Pons (tissue), 1 donor: Measurements from ENCODE around the gene LRRFIP1.

ENCODE experiments used
- DNase-seq: peaks from one replicate; pipeline ENCODE4 v3.0.0-alpha.2; 2016; ENCODE audit warnings: low spot score

LRRFIP1 gene

GRCh38 chr2:237616734-237617586, 10.4 kb upstream of the LRRFIP1 start:
- no peak for DNase-seq

- no peak for DNase-seq
Observed at GRCh38 chr2:237617587-237617982, 9.8 kb upstream of the LRRFIP1 start.

DNA sequence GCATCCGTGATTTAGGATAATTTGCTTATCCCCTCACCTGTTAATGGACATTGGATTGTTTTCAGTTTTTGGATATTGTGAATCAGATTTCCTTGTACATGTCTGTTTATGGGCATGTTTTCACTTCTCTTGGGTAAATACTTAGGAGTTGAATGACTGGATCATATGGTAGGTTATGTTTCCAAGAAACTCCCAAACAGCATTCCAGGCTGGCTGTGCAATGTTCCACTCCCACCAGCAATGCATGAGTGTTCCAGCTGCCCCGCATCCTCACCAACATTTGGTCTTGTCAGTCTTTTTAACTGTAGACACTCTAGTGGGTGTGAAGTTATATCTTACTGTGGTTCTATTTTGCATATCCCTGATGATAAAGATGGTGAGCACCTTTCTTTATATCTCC, 8.9 kb upstream of the LRRFIP1 start:
- no peak for DNase-seq

DNA sequence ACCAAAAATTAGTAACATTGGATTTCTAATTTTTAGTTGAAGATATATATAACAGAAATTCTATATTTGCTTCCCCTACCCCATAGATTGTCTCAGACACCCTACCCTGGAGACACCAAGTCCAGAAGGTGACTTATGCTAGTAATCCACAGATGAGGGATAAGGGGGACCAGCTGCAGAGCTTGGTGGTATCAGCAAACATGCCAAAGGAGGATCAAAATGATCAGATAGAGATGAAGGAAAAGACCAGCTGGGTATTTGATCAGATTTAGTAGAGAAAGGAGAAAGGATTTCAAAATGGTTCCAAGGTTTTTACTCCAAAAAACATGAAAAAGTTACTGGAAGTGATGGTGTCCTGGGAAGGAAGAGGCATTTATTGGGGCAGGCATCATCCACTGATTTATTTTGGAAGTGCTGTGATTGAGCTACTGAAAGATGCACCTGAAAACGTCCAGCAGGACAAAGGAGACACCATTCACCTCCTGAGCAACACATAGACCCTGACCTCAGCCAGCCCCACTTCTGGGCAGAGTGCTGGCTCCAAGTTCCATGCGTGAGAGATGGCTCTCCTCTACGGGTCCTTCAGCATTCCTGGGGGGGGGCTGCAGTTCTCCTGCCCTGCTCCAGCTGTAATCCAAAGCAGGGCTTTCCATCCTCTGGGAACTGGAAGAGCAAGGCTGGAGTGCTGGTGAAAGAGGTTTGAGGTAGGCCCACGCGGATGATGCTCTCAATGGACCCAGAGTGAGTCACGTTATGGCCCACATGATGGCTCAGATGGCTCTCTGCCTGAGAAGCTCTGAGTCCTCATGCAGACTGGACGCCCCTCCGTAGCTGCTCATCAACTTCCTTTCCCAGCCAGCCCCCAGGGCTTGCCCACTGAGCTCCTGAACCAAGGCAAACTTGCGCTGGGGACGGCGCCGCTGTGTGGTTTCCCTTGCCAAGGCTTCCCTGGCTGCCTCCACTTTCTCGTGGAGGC, 3.7 kb upstream of the LRRFIP1 start:
- no peak for DNase-seq

DNA sequence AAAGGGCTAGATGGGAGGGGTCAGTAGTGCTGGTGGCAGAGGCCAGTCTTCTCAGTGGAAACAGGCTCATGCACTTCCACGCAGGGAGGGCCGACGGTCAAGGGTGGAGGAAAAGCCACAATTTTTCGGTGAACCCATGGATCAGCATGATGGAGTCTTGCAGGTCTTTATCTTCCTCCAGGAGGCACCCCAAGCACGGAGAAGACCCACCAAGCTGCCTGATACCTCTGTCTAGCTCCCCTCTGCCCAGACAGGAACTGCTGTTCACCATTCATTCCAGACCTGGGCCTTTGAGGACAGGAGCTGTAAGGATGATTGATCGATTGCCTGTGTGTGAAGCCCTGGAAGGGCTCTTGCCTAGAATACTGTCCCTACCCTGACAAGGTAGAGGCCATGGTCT, 2.8 kb upstream of the LRRFIP1 start:
- no peak for DNase-seq

DNA sequence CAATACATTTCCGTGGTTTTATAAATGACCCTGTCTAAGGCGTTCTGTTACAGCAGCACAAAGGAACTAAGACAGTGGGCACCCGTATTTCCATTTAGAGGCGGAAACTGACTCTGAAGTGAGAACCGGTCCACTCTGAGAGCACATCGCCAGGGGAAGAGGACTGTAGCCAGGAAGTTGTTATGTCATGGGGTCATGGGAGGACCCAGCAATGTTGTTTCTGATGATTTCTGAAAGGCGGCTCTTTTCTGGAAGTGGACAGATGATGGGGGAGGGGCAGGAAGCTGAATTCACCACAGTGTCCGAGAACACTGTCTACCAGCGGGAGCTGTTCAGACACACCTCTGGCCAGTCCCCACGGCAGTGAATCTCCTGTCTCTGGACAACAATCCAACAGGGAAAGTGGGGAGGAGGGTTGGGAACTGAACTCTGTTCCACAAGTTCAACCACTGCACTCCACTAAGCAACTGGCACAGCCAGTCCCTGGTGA, 2.1 kb upstream of the LRRFIP1 start:
- no peak for DNase-seq

- no peak for DNase-seq
Observed at GRCh38 chr2:237625777-237626176, 1.6 kb upstream of the LRRFIP1 start.

DNA sequence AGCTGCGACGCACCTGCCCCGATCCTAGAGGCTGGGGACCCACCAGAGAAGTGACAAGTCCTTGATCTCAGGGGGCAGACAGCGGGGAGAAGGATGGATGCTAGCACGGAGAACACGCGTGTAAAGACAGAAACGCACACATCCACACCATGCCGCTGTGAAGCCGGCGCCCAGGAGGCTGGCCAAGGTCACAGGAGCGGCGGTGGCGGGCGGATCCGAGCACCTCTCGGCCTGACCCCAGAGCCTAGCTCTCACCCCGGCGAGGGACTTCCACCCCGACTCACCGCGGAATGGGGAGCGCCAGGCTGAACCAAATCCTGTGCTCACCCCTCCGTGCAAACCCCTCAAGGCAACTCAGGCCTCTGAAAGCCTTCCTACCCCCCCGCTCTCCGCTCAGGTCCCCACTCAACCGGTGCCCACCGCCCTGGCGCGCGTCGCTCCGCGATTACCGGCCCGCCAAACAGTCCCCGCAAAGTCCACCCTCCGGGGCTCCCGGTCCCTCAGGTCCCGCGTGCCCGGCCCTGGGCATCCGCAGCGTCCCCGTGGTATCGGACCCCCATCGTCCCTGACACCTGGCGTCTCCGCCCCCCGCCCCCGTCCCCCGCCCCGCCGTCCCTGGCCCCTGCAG, 460 bp upstream of the LRRFIP1 start:
- DNase-seq = no peak

- no peak for DNase-seq
Observed at GRCh38 chr2:237628247-237629187, 1.1 kb downstream of the LRRFIP1 start.

GRCh38 chr2:237629188-237629534, 1.8 kb downstream of the LRRFIP1 start:
- no peak for DNase-seq

- DNase-seq = no peak
Observed at GRCh38 chr2:237629739-237630138, 2.4 kb downstream of the LRRFIP1 start.

DNA sequence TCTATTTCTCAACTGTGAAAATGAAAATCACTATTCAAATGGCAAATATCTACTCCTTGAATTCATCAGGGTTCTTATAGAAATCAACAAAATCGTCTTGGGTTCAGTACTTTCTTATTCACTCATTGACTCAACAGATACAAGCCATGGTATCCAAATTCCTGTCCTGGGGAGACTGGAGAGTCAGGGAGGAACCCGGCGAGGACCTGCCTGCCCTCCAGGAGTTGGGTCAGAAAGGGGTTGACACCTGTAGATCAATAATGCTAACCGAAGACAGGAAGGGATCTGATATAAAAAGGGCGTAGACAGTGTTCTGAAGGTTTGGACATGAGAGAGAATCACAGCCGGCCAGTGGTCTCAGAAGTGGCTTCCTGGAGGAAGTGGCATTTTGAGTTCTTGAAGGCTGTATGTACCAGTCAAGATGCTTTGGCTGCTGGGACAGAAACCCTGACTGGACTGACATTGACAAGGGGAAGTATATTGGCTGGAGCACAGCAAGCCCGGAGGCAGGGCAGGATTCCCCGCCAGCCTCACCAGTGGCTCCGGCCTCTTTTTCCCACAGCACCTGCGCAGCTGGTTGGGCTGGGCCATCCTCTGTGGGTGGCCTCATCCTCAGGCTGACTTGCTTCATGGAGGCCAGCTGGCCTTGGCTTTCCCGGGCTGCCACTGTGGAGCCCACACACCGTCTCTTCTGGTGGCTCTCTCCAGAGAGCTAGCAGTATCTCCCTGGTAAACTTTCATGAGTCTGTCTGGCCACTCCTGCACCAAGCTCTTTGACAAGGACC, 3.0 kb downstream of the LRRFIP1 start:
- no peak for DNase-seq

DNA sequence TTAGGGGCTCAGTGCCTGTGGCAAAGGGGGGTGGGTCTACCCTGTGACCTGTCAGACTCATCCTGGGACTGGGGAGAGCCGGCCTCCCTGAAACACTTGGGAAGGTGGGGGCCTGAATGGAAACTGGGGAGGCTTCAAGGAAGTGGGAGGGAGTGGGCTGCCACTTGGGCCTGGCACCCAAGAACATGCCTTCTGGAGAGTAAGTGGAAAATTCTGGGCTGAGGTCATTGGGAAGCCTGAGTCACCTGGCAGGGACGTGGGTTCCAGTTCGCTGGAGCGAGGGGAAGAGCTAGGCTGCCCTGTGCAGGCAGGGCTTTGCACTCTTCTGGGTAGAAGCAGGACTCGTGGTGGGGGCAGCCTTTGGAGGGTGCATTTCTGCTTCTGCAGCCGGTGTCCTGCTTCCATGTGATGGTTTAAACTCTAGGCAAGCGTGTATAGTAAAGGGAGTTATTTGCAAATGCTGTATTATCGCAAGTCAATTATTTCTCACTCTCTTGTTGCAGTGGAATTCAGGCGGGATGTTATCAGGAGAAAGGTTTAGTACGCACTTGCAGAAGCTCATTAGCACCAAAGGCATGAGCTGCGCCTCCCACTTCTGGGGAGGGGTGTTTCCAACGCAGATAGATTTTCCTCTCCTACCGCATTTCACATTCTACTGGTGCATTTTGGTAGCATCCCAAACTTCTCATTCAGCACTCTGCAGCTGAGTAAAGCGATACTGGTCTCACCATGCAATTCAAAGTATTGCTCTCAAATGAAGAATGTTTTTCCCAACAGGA, 3.8 kb downstream of the LRRFIP1 start:
- no peak for DNase-seq

DNA sequence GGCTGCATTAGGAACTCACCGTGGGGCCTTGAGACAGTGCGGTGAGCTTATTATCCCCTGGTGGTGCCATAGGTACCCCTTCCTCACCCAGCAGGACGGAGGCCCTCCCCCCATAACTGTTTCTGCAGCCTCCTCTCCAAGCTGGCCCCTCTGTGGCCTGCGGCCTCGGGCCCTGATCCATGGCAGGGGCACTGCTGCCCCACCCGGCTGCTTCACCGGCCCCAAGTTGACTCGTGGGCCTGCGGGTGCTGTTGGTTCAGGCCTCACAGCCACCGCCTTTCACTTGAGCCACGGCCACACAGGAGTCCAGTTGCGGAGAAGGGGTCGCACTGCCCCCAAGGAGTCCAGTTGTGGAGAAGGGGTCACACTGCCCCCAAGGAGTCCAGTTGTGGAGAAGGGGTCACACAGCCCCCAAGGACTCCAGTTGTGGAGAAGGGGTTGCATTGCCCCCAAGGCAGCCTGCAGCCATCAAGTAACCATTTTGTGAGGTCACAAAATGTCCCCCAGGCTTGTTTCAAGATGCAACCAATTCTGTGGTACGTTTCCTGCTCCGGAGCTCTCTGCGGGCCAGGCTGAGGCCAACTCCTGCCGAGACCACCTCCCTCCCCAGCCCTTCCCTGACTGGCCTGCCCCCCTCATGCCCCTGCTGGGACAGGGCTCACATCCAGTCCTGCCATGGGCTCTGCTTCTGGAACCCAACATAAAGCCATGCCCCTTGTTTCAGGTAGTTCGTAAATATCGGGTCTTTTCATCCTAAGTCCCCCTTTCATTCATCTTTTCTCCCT, 4.6 kb downstream of the LRRFIP1 start:
- DNase-seq = no peak

- no peak for DNase-seq
Observed at GRCh38 chr2:237633061-237633561, 5.7 kb downstream of the LRRFIP1 start.

GRCh38 chr2:237636578-237636977, 9.2 kb downstream of the LRRFIP1 start:
- no peak for DNase-seq

DNA sequence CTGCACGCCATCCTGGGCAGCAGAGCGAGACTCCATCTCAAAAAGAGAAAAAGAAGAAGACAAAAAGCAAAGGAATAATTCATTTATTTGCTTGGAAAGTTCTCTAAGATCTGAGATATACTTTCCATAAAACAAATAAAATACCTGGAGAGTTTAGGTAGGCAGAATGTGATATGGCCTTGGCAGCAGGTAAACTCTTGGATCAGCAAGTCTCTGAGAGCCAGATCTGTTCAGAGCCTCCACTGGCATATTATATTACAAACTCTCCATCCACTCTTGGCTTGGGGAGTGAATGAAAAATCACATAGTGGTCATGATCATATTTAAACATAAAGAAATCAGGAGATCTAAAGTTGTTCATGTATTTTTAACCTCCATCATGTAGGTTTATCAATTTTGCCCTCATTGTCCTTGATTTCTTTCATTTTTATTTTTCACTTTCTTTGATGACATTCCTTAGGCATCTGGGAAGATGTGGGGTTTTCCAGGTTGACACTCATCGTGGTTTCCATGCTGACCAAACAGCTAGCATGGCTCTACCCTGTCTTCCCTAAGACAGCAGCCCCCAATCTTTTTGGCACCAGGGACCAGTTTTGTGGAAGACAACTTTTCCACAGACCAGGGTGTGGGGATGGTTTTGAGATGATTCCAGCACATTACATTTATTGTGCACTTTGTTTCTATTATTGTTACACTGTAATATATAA, 10.2 kb downstream of the LRRFIP1 start:
- no peak for DNase-seq

DNA sequence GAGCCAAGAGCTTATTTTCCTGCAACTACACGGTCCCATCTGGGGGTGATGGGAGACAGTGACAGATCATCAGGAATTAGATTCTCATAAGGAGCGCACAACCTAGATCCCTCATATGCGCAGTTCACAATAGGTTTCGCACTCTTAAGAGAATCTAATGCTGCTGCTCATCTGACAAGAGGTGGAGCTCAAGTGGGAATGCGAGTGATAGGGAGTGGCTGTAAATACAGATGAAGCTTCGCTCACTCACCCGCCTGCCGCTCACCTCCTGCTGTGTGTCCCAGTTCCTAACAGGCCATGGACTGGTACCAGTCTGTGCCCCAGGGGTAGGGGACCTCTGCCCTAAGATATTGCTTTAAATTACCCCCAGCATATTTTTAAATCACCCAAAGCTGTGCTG, 10.8 kb downstream of the LRRFIP1 start:
- no peak for DNase-seq
